ENCODE results near the gene HMSD.
"Not testable (repeated sequence)": the region's sequence is repeated elsewhere in the genome, so short reads cannot be mapped to it uniquely, and the experiment has no call there.

The HMSD gene, protein sequence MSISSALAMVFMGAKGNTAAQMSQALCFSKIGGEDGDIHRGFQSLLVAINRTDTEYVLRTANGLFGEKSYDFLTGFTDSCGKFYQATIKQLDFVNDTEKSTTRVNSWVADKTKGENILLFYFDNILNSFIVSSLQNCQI

DNA sequence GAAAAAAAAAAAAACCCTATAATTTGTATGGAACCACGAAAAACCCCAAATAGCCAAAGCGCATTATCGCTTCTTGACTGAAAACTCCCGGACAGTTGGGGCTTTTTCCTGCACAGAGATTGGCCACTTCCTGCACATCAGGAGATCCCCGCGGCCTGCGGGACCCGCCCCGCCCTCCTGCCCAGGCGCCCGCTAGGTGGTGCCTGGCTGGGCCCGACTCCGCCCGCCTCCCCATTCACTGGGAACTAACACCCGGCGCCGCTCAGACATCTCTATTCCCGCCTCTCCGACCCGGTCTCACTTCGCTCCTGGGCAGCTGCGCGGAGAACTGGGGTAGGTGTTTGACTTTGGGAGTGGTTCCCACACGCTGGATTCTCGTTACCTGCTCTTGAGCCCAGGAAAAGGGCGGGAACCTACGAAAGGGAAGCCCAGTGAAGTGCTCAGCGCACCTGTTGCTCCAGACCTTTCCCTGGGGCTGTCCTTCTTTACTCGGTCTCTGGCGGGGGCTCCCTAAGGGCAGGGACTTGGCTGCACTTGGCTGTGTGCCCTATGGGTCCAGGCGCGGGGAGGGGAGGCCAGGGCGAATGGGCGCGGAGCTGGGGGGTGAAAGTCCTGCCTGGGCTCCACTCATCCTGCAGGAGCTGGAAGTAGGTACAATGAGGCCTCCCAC is at the start of gene HMSD:
Gene HMSD (plus strand): TSS at position 234 of the 670 bp plus-strand sequence. CDS start 4,155 bp downstream, outside the sequence.
- peak; percentile 67 for DNase-seq (ENCODE audit: low read depth, low spot score)

DNA sequence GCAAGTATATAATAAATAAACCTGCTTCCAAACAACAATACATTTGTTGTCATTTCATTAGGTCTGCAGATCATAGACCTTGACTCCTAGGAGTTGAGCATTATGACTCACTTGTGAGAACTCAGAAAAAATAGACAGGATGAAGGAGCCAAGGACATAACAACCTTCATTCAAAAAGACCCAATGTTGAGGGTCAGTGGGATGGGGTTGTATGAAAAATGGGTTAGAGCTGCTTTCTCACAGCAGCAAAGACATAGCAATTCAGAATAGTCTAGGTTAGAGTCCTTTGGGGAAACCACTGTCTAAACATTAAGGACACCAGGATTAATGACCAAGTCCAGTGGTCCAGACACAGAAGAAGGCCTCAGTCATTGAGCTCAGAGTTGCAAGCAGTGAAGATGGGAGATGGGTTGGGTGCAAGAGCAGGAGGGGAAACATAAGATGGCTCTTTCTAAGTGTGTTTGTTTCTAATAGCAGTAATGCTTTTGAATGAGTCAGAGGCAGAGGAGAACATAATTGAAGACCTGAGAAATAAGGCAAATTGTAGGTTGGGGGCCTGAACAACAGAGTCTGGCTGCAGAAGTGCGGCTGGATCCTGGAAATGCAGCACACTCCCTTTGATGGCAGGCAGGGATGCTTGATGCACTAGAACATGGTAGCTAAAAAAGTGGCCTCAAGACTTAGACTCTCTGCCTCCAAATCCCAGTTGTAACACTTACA is 45.1 kb upstream of the HMSD start:
- no peak for DNase-seq (ENCODE audit: low read depth, low spot score)

DNA sequence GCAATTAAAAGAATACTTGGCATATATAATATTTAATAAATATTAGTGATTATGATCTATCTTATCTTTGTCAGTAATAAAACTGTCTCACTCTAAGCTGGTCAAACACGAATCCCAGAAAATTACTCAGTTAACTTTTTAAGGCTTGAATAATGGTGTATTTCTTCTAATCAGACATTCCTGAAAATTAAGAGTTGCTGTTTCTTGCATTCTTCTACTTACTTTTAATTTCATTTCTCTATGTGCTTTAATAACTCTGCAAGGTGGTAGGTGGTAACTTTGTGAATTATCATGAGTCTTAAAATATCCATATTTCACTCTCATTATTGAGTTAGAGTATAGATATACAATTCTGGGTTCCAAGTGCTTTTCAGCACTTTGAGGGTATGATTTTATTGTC is 44.4 kb upstream of the HMSD start:
- DNase-seq (ENCODE audit: low read depth, low spot score) = no peak

- DNase-seq (ENCODE audit: low read depth, low spot score) = no peak
Observed at GRCh38 chr18:63905361-63905760, 43.7 kb upstream of the HMSD start.

DNA sequence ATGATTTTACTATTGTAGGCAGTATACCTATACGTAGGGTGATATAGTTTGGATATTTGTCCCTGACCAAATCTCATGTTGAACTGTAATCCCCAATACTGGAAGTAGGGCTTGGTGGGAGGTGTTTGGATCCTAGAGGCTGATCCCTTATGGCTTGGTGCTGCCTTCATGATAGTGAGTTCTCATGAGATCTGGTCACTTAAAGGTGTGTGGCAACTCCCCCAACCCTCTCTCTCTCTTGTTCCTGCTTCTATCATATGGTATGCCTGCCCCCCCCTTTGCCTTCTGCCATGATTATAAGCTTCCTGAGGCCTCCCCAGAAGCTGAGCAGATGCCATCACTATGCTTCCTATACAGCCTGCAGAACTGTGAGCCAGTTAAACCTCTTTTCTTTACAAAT is 43.0 kb upstream of the HMSD start:
- no peak for DNase-seq (ENCODE audit: low read depth, low spot score)

- no peak for DNase-seq (ENCODE audit: low read depth, low spot score)
Observed at GRCh38 chr18:63907664-63908063, 41.4 kb upstream of the HMSD start, which contains the start of gene SERPINB10. TSS of gene SERPINB10 (plus strand) at chr18:63907958. CDS start at chr18:63915511, 7,553 bp downstream.

GRCh38 chr18:63908858-63909257 is 40.2 kb upstream of the HMSD start:
- no peak for DNase-seq (ENCODE audit: low read depth, low spot score)

DNA sequence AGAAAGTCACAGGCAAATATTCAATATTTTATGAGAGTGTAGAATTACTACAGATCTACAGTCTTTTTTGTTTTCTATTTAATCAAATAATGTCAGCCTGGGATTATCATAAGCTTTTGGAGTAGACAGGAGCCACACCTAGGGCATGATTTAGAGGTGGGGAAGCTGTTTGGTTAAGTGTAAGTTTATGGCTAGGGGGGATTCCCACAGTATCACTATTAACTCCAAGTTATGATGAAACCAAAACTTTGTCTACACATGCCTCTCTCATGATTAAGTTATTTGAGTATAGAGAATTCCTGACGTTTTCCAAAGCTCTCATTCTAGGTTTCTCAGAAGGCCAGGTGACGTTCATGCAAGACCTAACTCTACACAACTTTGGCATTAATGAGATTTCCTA is 39.2 kb upstream of the HMSD start:
- DNase-seq (ENCODE audit: low read depth, low spot score) = no peak

DNA sequence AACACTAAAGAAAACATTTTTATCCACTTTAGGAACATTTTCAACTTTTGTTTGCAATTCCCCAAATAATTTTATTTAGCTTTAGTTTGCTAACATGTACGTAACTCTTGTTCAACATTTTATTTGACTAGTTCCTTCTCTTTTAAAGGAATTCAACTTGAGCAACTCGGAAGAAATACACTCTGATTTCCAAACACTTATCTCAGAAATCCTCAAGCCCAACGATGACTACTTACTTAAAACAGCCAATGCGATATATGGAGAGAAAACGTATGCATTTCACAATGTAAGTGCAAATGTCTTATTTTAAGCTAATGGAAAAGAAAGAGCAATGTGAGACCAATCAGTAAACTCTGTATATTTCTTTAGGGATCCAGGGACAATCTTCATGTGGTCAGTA is 31.3 kb upstream of the HMSD start:
- no peak for DNase-seq (ENCODE audit: low read depth, low spot score)

DNA sequence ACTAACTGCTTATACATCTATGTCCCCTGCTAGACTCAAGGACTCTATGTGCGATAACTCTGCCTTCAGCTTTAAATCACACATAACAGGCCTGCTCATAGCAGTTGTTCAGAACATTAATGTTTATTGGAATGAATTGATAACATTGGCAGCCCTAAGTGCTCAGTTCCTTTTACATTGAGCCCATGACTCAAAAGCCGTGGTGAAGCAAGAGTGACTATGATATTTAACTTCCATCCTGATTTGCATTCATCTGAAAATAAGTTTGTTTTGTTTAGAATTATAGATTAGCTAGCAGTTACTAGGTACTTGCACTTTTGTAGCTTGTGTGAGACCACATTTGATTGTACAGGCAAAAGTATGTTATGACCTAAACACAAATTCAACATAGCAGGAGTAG is 27.1 kb upstream of the HMSD start:
- no peak for DNase-seq (ENCODE audit: low read depth, low spot score)

DNA sequence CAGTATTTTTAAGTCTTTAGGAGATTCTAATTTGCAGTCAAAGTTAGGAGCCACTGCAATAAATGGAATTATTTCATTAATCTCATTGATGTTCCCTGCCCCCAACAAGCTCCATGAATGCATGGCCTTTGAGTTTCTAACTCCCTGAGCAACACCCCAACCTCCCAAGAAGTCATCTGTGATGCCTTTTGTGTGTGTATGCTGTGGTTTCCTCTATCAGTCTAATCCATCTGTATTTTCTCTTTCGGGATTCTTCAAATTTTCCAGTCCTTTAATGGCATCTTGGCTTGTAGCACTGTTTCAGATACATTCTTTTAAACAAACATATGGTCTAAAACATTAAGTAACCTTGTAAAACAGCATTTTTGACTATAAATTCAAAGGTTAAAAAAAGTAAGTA is 24.6 kb upstream of the HMSD start:
- no peak for DNase-seq (ENCODE audit: low read depth, low spot score)

DNA sequence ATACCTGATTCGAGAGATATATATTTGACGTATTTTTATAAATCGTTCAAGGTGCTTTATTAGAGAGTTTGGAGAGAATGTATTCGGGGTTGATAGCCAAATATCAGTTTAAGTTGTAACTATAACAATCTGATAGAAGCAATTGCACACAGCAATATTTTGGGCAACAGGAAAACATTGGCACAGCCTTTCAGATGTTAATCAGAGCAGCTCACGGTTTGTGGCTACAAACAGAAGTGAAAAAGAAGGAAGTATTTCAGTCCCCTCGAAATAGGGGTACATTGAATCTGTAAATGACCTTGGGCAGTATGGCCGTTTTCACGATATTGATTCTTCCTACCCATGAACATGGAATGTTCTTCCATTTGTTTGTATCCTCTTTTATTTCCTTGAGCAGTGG is 20.8 kb upstream of the HMSD start:
- no peak for DNase-seq (ENCODE audit: low read depth, low spot score)

- not testable (repeated sequence) for DNase-seq (ENCODE audit: low read depth, low spot score)
Observed at GRCh38 chr18:63929369-63929768, 19.7 kb upstream of the HMSD start.

GRCh38 chr18:63930773-63931354 is 18.2 kb upstream of the HMSD start:
- DNase-seq (ENCODE audit: low read depth, low spot score) = no peak

DNA sequence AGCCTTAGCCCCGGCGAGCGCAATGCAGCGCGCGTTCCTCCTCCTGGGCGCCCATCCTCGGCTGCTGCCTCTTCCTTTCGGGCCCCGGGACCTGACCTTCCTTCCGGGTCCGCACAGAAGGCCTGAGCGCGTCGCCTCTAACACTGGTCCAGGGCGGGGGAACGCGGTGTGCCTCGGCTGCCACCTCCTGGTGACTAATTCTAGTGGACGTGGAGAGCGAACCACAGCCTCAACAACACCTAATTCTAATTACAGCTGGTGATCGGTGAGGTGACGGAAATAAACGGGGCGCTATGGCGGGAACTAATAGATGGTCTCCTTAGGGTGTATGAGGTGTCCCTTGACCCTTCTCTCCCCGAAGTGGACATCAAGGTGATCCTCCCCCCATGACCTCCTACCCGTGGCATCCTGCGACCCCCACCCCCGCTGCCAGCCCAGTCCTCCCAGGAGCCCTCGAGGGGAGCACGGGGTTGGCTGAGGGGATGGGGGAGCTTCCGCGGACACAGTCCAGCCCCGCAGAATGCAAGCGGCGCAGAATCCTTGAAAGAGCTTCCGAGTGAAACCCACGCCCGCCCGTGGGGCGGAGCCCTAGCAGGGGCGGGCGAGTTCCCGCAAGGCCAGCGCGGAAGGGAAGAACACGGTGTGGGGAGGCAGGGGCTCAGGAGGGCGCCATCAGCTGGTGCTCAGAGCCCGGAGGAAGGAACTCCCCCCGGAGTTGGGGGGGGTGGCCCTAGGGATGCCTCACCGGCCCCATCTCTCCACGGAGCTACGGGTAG is 12.8 kb upstream of the HMSD start:
- DNase-seq (ENCODE audit: low read depth, low spot score) = peak; percentile 69

DNA sequence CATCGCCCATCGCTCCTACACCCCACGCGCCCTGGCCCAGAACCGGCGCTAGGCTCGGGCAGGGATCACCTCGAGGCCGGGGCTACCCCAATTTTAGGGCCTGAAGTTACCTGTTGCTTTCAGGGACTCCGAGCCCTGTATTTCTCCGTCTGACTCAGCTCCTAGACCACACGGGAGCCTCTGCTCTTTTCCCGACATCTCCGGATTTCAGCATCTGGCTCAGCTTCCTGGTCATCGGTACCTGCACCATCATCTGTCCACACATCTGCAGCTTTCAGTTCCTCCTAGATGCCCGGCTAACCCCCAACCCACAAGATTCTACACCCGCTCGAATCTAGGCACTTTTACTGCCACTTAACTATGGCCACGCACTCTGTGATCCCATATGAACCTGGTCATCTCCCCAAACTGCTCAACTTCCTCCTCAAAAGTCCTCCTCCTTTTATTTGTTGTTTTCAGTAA is 12.1 kb upstream of the HMSD start:
- DNase-seq (ENCODE audit: low read depth, low spot score) = no peak

DNA sequence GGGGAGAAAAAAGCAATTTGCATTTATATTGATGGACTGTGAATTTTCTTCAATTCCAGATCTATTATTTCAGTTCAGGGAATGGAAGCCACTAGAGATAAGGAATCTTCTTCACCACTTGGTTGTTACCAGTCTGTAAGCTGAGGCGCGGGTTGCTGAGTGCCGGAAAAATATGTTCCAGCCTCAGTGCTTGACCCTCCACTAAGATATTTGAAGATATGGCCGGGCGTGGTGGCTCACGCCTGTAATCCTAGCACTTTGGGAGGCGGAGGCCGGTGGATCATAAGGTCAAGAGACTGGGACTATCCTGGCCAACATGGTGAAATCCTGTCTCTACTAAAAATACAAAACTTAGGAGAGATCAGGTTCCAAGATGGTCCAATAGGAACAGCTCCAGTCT is 9.1 kb upstream of the HMSD start:
- DNase-seq (ENCODE audit: low read depth, low spot score) = no peak

GRCh38 chr18:63940543-63941050 is 8.5 kb upstream of the HMSD start:
- not testable (repeated sequence) for DNase-seq (ENCODE audit: low read depth, low spot score)

GRCh38 chr18:63947051-63947790 is 1.9 kb upstream of the HMSD start:
- no peak for DNase-seq (ENCODE audit: low read depth, low spot score)

- no peak for DNase-seq (ENCODE audit: low read depth, low spot score)
Observed at GRCh38 chr18:63951302-63951705, 2.2 kb downstream of the HMSD start.

GRCh38 chr18:63953811-63954210 is 4.7 kb downstream of the HMSD start:
- no peak for DNase-seq (ENCODE audit: low read depth, low spot score)
